ENCODE data around the gene GLT8D1. TPM values are rescaled to one million over a fixed set of nuclear protein-coding genes. Genes with fewer than 3 reads are reported as not detected.
A peak's percentile ranks its signal among the peaks of the same experiment; 100 is the strongest.

The GLT8D1 gene
- total RNA-seq, 1 donor from 2014 or later = 79.8 TPM

DNA sequence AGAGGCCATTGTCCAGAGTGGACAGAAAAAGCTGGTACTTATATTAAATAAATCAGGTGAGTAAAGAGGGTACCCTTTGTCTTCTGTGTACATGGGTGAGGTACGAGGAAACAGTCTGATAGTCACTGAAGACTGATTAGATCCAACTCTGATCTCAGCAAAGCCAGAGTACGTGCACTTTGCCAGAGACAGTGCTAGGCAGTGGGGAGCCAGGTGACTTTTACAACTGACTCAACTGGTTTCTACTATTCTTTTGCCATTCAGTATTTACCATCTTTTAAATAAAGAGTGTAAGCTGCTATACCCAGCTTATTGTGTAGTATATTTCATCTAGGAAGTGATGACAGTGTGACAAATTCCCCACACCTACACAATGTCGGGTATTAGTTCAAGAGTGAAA, 16.4 kb downstream of the GLT8D1 start:
- Mint-ChIP-seq H3K4me1 (ENCODE audit: low read depth) (peaks cover 22% of the 10 kb centered on the region), H3K36me3 (ENCODE audit: insufficient read depth) (peaks cover 27% of the 10 kb centered on the region), H3K9me3 (ENCODE audit: low read depth) (no peaks in the 10 kb centered on the region), H3K4me3 (ENCODE audit: low read depth) (no peak overlapping the region), H3K27ac (peak overlapping the region; percentile 27), H3K27me3 (no peaks in the 10 kb centered on the region)
- TF ChIP-seq CTCF (IDR thresholded peaks at IDR 0.05; ENCODE audit: unreplicated experiment) = no peak
- no peak for DNase-seq (ENCODE audit: low spot score, unreplicated experiment)

GRCh38 chr3:52688266-52688665, 17.3 kb downstream of the GLT8D1 start:
- H3K27me3 Mint-ChIP-seq = no peaks in the 10 kb centered on the region
- H3K4me1 Mint-ChIP-seq (ENCODE audit: low read depth) = peaks cover 27% of the 10 kb centered on the region
- H3K27ac Mint-ChIP-seq = peak overlapping the region; percentile 27
- no peak for TF ChIP-seq CTCF (IDR thresholded peaks at IDR 0.05; ENCODE audit: unreplicated experiment)
- peak overlapping the region; percentile 51 for H3K4me3 Mint-ChIP-seq (ENCODE audit: low read depth)
- no peaks in the 10 kb centered on the region for H3K9me3 Mint-ChIP-seq (ENCODE audit: low read depth)
- peaks cover 21% of the 10 kb centered on the region for H3K36me3 Mint-ChIP-seq (ENCODE audit: insufficient read depth)
- DNase-seq (ENCODE audit: low spot score, unreplicated experiment) = no peak

- no peaks in the 10 kb centered on the region for H3K27me3 Mint-ChIP-seq
Measured at GRCh38 chr3:52685709-52686691, 19.6 kb downstream of the GLT8D1 start, which contains the start of the genes GNL3 and PBRM1. Gene GNL3 (plus strand): TSS chr3:52686032. CDS start chr3:52686093, 61 bp downstream. Gene PBRM1 (minus strand): TSS chr3:52685913.

GRCh38 chr3:52685285-52685708, 20.3 kb downstream of the GLT8D1 start:
- peak; percentile 69 for DNase-seq (ENCODE audit: low spot score, unreplicated experiment)
- peaks cover 40% of the 10 kb centered on the region for H3K4me1 Mint-ChIP-seq (ENCODE audit: low read depth)
- H3K27me3 Mint-ChIP-seq = no peaks in the 10 kb centered on the region
- peak overlapping the region; percentile 90 for H3K4me3 Mint-ChIP-seq (ENCODE audit: low read depth)
- peaks cover 13% of the 10 kb centered on the region for H3K36me3 Mint-ChIP-seq (ENCODE audit: insufficient read depth)
- H3K27ac Mint-ChIP-seq = peak overlapping the region; percentile 97
- H3K9me3 Mint-ChIP-seq (ENCODE audit: low read depth) = no peaks in the 10 kb centered on the region
- TF ChIP-seq CTCF (IDR thresholded peaks at IDR 0.05; ENCODE audit: unreplicated experiment) = no peak

More at GRCh38 chr3:52685709-52686691, 19.6 kb downstream of the GLT8D1 start, which contains the start of the genes GNL3 and PBRM1:
- Mint-ChIP-seq H3K27ac (peak within 1 kb of the TSS; percentile 98), H3K36me3 (ENCODE audit: insufficient read depth) (peaks cover 18% of the 10 kb centered on the region), H3K4me1 (ENCODE audit: low read depth) (peaks cover 39% of the 10 kb centered on the region), H3K4me3 (ENCODE audit: low read depth) (peak within 1 kb of the TSS; percentile 90), H3K9me3 (ENCODE audit: low read depth) (no peaks in the 10 kb centered on the region)
- TF ChIP-seq CTCF (IDR thresholded peaks at IDR 0.05; ENCODE audit: unreplicated experiment) = no peak
- DNase-seq (ENCODE audit: low spot score, unreplicated experiment) = peak; percentile 87

GRCh38 chr3:52684184-52684583, 21.4 kb downstream of the GLT8D1 start:
- Mint-ChIP-seq H3K4me3 (ENCODE audit: low read depth) (peak overlapping the region; percentile 90), H3K4me1 (ENCODE audit: low read depth) (peaks cover 40% of the 10 kb centered on the region), H3K27ac (peak overlapping the region; percentile 97), H3K36me3 (ENCODE audit: insufficient read depth) (peaks cover 13% of the 10 kb centered on the region), H3K27me3 (no peaks in the 10 kb centered on the region), H3K9me3 (ENCODE audit: low read depth) (no peaks in the 10 kb centered on the region)
- no peak for DNase-seq (ENCODE audit: low spot score, unreplicated experiment)
- TF ChIP-seq CTCF (IDR thresholded peaks at IDR 0.05; ENCODE audit: unreplicated experiment) = no peak

Measured in progenitor cell of endocrine pancreas (in vitro differentiated cells).